ENCODE measurements around the gene SMO. TPM values are rescaled to one million over a fixed set of nuclear protein-coding genes. Genes with fewer than 3 reads are reported as not detected.

The SMO gene
- total RNA-seq, 4 donors from 2014 or later: 1.9 to 8.6 (median 3.5) TPM

DNA sequence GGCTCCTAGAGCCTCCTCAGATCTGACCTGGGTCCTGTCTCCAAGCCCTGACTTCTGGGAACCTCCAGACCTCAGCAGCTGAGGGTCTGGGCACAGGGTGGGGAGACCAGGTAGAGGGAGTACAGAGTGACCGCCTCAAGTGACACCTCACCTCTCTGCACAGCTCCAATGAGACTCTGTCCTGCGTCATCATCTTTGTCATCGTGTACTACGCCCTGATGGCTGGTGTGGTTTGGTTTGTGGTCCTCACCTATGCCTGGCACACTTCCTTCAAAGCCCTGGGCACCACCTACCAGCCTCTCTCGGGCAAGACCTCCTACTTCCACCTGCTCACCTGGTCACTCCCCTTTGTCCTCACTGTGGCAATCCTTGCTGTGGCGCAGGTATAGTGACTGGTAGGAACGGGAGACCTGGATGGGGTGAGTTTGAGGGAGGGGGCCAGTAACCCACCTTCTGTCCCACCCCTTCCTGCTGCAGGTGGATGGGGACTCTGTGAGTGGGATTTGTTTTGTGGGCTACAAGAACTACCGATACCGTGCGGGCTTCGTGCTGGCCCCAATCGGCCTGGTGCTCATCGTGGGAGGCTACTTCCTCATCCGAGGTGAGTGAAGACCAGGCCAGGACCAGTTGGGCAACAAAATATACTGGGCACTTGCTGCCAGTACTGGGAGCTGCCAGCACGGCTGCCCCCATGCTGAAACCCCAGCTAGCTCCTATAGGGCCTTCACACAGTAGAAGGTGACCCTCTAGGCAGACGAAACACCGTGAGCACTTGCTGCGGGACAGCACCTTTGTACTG is 17.8 kb downstream of the SMO start:
- Histone ChIP-seq H3K9me3 (no peaks in the 10 kb centered on the region), H3K36me3 (no peaks in the 10 kb centered on the region), H3K4me3 (no peak overlapping the region), H3K27ac (no peak overlapping the region), H3K27me3 (no peaks in the 10 kb centered on the region), H3K4me1 (no peaks in the 10 kb centered on the region)
- 93% methylated on average over 18 of the region's 18 CpGs; no CpG with 5 or more reads in 1 of the 2 donors for WGBS, 2 donors (ENCODE audit: low coverage in 1 of 2)
- intact Hi-C loops (cut with DNase I; ENCODE audit: low total_unique reads) (no loop called here), in situ Hi-C loops (cut with MboI; ENCODE audit: low pct_ligation_motif_present in 1 of 4, low pct_unique_long_range_greater_than_20kb in 1 of 4, low sequenced_read_pairs in 3 of 4) (loop anchor here in 3 of 4 donors (25.0 kb wide), 1 partner anchor 256 kb away; no protein-coding TSS in a partner anchor)
- TF ChIP-seq EP300 (IDR thresholded peaks at IDR 0.05; ENCODE audit: low read depth) (no peak), POLR2AphosphoS5 (IDR thresholded peaks at IDR 0.05) (no peak), POLR2A (IDR thresholded peaks at IDR 0.05) (no peak)
- TF ChIP-seq, protein P1, sequence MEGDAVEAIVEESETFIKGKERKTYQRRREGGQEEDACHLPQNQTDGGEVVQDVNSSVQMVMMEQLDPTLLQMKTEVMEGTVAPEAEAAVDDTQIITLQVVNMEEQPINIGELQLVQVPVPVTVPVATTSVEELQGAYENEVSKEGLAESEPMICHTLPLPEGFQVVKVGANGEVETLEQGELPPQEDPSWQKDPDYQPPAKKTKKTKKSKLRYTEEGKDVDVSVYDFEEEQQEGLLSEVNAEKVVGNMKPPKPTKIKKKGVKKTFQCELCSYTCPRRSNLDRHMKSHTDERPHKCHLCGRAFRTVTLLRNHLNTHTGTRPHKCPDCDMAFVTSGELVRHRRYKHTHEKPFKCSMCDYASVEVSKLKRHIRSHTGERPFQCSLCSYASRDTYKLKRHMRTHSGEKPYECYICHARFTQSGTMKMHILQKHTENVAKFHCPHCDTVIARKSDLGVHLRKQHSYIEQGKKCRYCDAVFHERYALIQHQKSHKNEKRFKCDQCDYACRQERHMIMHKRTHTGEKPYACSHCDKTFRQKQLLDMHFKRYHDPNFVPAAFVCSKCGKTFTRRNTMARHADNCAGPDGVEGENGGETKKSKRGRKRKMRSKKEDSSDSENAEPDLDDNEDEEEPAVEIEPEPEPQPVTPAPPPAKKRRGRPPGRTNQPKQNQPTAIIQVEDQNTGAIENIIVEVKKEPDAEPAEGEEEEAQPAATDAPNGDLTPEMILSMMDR (IDR thresholded peaks at IDR 0.05): no peak
- no peak for DNase-seq

DNA sequence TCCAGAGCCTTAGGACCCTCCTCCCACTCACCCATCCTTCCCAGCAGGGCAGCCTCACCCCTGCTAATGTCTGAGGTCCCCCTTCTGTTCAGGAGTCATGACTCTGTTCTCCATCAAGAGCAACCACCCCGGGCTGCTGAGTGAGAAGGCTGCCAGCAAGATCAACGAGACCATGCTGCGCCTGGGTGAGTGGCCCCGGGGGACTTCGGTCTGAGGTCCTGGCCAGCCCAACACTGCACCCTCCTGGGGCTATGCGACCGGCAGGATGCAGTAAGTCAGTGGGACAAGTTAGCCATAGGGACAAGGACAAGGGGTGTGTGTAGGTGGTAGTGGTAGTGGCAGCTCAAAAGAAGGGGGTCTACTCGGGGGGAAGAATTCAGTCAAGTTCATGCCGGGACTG is 20.2 kb downstream of the SMO start:
- in situ Hi-C loops (cut with MboI; ENCODE audit: low pct_ligation_motif_present in 1 of 4, low pct_unique_long_range_greater_than_20kb in 1 of 4, low sequenced_read_pairs in 3 of 4): loop anchor here in 3 of 4 donors (25.0 kb wide), 1 partner anchor 254 kb away; no protein-coding TSS in a partner anchor
- no peak overlapping the region for H3K4me3 ChIP-seq
- H3K4me1 ChIP-seq: no peaks in the 10 kb centered on the region
- H3K27ac ChIP-seq: no peak overlapping the region
- 50 to 79% methylated on average over 1 to 9 of the region's 9 CpGs for WGBS, 2 donors (ENCODE audit: low coverage in 1 of 2)
- no peaks in the 10 kb centered on the region for H3K36me3 ChIP-seq
- no peak for DNase-seq
- TF ChIP-seq POLR2A (IDR thresholded peaks at IDR 0.05) (no peak), POLR2AphosphoS5 (IDR thresholded peaks at IDR 0.05) (no peak), EP300 (IDR thresholded peaks at IDR 0.05; ENCODE audit: low read depth) (no peak)
- TF ChIP-seq, protein P1 (IDR thresholded peaks at IDR 0.05): no peak
- H3K27me3 ChIP-seq: no peaks in the 10 kb centered on the region
- intact Hi-C loops (cut with DNase I; ENCODE audit: low total_unique reads): no loop called here
- H3K9me3 ChIP-seq: no peaks in the 10 kb centered on the region

DNA sequence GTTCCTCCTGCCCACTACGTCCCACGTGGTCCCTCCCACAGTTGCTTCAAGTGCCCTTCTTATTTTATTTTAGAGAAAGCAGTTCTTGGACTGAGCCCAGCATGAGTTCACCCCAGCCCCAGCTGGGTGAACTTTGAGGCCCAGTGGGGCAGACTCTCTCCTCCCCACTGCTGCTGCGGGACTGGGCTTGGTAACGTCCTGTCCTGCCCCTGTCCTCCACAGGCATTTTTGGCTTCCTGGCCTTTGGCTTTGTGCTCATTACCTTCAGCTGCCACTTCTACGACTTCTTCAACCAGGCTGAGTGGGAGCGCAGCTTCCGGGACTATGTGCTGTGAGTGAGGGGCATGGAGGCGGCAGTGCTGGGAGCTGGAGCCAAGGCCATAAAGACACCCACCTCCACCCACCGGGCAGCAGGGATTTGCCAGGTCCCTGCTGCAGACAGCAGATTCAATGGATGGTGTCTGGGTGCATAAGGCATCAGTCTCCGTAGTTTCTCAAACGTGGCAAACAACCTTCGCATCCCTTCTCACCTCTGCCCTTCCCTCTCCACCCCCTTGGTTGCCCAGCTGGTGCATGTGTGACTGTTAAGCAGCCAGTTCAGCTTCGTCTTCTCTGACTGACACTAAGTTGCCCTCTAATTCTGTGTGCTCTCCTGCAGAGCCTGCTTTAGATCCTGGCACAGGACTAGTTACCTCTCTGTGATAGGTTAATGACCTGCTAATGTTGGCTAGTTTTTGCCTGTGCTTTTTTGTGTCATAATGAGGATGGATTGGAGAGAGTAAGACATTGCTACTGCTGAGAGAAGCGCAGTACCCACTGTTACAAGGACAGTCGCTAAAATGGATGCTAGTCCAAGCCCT is 20.9 kb downstream of the SMO start:
- H3K9me3 ChIP-seq: no peaks in the 10 kb centered on the region
- 86% methylated on average over 4 to 15 of the region's 15 CpGs for WGBS, 2 donors (ENCODE audit: low coverage in 1 of 2)
- no peaks in the 10 kb centered on the region for H3K4me1 ChIP-seq
- intact Hi-C loops (cut with DNase I; ENCODE audit: low total_unique reads) (no loop called here), in situ Hi-C loops (cut with MboI; ENCODE audit: low pct_ligation_motif_present in 1 of 4, low pct_unique_long_range_greater_than_20kb in 1 of 4, low sequenced_read_pairs in 3 of 4) (loop anchor here in 3 of 4 donors (25.0 kb wide), 1 partner anchor 253 kb away; no protein-coding TSS in a partner anchor)
- TF ChIP-seq, protein P1 (IDR thresholded peaks at IDR 0.05): no peak
- TF ChIP-seq POLR2A (IDR thresholded peaks at IDR 0.05): no peak
- TF ChIP-seq EP300 (IDR thresholded peaks at IDR 0.05; ENCODE audit: low read depth): no peak
- no peak for TF ChIP-seq POLR2AphosphoS5 (IDR thresholded peaks at IDR 0.05)
- DNase-seq: no peak
- H3K36me3 ChIP-seq: no peaks in the 10 kb centered on the region
- no peak overlapping the region for H3K27ac ChIP-seq
- H3K4me3 ChIP-seq: no peak overlapping the region
- no peaks in the 10 kb centered on the region for H3K27me3 ChIP-seq
